Natural killer cell treated with Interleukin-12 subunit alpha and Interleukin-12 subunit beta and Interleukin-15 and Interleukin-18, amount 100 ng/mL, for 72 hours (primary cell): ENCODE results near the gene MRPL20. TPM values are rescaled to one million over a fixed set of nuclear protein-coding genes. Genes with fewer than 3 reads are reported as not detected.
"Not testable (repeated sequence)": the region's sequence is repeated elsewhere in the genome, so short reads cannot be mapped to it uniquely, and the experiment has no call there.

Source experiments
- ATAC-seq, 2 donors: fragments of 150-1000 bp; cut with Tn5 transposase in 1 of 2; sonication (Bioruptor Pico), chemical (Tn5 transposase) in 1 of 2; 2 replicates each; pipeline ENCODE4 v1.10.0; 2021
- DNase-seq: peaks from one replicate; pipeline ENCODE4 v3.0.0; 2022; ENCODE audit warnings: low spot score
- H3K27ac Mint-ChIP-seq, 2 donors: 1 replicate in 1 of 2; 2 replicates in 1 of 2; pipeline ENCODE4 v1.8.0; 2022; ENCODE audit warnings: mixed read lengths in 2 of 2, mild to moderate bottlenecking in 1 of 2, moderate library complexity in 1 of 2
- H3K27me3 Mint-ChIP-seq, 2 donors: 1 replicate in 1 of 2; 2 replicates in 1 of 2; pipeline ENCODE4 v1.8.0; 2022; ENCODE audit warnings: mixed read lengths in 2 of 2
- H3K36me3 Mint-ChIP-seq: one replicate; pipeline ENCODE4 v1.8.0; 2022; ENCODE audit warnings: mixed read lengths
- H3K4me1 Mint-ChIP-seq, 2 donors: 1 replicate in 1 of 2; 2 replicates in 1 of 2; pipeline ENCODE4 v1.8.0; 2022; ENCODE audit warnings: low read depth in 2 of 2, mixed read lengths in 2 of 2, mild to moderate bottlenecking in 1 of 2
- H3K4me3 Mint-ChIP-seq: one replicate; pipeline ENCODE4 v1.8.0; 2022; ENCODE audit warnings: mixed read lengths
- H3K9me3 Mint-ChIP-seq: 2 replicates; pipeline ENCODE4 v1.8.0; 2022; ENCODE audit warnings: mixed read lengths
- total RNA-seq, 2 donors: library from RNA; stranded (reverse); gene quantifications; one replicate each; pipeline ENCODE4 v1.2.3, GENCODE V29; 2022

Gene MRPL20
- total RNA-seq, 2 donors from 2014 or later, result 138 to 175 TPM

DNA sequence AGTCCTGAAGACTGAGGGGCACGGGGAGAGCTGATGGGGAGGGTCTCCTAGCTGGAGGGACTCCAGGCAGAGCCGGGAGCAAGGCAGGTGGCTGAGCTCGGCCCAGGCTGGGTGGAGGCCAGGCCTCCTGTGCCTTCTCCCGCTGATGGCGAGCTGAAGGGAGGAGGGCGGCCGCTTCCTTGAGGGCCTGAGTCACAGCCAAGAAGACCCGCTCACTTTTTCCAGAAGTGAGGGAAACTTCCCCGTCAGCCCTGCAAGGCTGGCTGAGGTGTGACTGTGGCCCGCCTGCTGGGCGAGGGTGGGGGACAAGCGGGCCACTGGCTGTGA, 26.7 kb upstream of the MRPL20 start:
- Mint-ChIP-seq H3K36me3 (no peaks in the 10 kb centered on the region), H3K27ac (no peak overlapping the region), H3K4me1 (peaks cover 0 to 3% of the 10 kb centered on the region in 2 donors), H3K27me3 (peaks cover 0 to 12% of the 10 kb centered on the region in 2 donors), H3K4me3 (no peak overlapping the region), H3K9me3 (no peaks in the 10 kb centered on the region)
- DNase-seq (peak; percentile 54), ATAC-seq (peak in 1 of 2 donors; percentile 5)

DNA sequence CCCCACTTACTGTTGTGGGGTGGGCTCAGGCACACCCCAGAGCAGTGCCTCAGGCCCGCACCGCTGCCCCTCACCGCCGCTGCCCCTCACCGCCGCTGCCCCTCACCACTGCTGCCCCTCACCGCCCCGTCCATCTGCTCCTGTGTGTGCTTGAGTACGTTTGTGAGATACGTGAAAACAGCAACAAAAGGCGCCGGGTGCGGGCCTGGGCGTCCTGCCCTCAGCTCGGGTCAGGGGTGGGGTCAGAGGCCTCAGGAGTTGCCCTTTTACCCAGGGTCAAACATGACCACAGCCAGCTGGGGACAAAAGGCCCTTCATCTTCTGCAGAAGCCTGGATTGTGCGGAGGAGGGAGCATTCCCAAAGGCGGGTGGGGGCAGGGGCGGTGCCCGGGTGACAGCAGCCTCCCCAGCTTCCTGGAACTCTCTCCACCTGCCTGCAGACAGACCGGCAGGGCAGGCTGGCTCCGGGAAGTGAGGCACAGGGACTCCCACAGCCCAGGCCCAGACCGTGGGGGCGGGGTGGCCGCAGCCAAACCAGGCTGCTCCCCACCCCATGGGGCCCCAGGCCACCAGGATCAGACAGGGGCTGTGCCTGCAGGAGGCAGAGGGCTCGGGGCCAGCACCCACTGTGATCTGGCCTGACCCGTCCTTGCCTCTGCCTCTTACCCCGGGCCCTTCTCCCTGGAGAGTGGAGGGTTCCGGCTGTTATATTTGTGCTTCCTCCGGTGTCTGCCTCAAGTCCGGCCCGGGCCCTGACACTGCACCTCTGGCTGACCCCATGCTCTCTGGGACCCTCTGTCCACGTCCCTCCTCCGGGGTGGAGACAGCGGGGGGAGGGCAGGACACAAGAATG, 26.1 kb upstream of the MRPL20 start:
- H3K36me3 Mint-ChIP-seq, result no peaks in the 10 kb centered on the region
- no peaks in the 10 kb centered on the region for H3K9me3 Mint-ChIP-seq
- no peak overlapping the region for H3K27ac Mint-ChIP-seq
- no peak for ATAC-seq
- H3K4me3 Mint-ChIP-seq, result no peak overlapping the region
- DNase-seq, result peak; percentile 59
- H3K27me3 Mint-ChIP-seq, result peaks cover 0 to 15% of the 10 kb centered on the region in 2 donors
- peaks cover 0 to 7% of the 10 kb centered on the region in 2 donors for H3K4me1 Mint-ChIP-seq

DNA sequence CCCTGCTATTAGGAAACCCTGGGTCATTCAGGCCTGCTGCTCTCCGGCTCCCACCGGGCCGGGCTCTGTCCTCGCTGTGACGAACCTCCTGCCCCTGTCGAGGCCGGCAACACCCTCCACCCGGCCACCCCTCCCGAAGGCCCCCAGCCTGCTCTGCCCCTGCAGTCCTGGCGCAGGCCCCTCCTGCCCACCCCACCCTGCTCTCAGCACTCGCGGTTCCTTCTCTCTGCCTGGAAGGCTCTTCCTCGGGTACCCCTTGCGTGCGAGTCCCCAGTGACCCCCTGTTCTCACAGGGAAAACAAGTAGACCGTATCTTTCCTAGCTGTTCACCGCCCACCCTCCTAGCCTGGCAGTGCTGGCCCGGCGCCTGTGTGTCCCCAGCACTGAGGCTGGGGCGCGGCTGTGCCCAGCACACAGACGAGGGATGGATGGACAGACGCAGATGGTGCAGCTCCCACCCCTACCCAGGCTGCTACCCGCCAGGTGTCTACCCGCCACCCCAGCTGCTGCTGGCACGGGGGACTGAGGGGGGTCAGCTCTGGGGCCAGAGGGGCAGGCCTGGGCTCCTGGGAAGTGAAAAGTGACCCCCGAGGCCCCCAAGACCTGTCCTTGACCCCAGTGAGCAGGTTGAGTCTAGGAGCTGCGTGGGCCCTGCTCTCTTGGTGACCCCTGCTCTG, 25.3 kb upstream of the MRPL20 start:
- Mint-ChIP-seq H3K36me3 (no peaks in the 10 kb centered on the region), H3K4me1 (peaks cover 0 to 7% of the 10 kb centered on the region in 2 donors), H3K4me3 (no peak overlapping the region), H3K27ac (no peak overlapping the region), H3K9me3 (no peaks in the 10 kb centered on the region), H3K27me3 (peaks cover 0 to 15% of the 10 kb centered on the region in 2 donors)
- ATAC-seq (no peak), DNase-seq (peak; percentile 58)

DNA sequence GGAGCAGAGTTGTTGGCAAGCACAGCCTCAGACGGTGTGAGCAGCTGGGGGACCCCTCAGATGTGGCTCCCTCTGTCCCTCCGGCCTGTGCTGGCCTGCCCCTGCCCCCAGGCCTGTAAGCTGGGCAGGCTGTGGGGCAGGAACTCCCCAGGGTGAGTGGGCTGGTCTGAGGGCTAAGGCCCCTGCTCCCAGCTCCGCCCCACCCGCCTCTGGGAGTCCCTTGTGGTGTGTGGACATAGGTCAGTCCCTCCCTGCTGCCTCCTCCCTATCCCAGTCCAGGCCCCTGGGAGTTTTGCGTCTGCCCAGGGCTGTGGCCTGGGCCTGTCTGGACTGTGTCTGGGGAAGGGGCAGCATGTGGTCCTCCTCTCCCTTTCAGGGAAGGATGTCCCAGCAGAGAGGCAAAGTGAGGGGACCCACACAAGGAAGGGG, 24.8 kb upstream of the MRPL20 start:
- no peaks in the 10 kb centered on the region for H3K36me3 Mint-ChIP-seq
- peaks cover 0 to 7% of the 10 kb centered on the region in 2 donors for H3K4me1 Mint-ChIP-seq
- H3K9me3 Mint-ChIP-seq, result no peaks in the 10 kb centered on the region
- H3K4me3 Mint-ChIP-seq, result no peak overlapping the region
- peaks cover 0 to 15% of the 10 kb centered on the region in 2 donors for H3K27me3 Mint-ChIP-seq
- no peak overlapping the region for H3K27ac Mint-ChIP-seq
- ATAC-seq, result no peak
- no peak for DNase-seq

DNA sequence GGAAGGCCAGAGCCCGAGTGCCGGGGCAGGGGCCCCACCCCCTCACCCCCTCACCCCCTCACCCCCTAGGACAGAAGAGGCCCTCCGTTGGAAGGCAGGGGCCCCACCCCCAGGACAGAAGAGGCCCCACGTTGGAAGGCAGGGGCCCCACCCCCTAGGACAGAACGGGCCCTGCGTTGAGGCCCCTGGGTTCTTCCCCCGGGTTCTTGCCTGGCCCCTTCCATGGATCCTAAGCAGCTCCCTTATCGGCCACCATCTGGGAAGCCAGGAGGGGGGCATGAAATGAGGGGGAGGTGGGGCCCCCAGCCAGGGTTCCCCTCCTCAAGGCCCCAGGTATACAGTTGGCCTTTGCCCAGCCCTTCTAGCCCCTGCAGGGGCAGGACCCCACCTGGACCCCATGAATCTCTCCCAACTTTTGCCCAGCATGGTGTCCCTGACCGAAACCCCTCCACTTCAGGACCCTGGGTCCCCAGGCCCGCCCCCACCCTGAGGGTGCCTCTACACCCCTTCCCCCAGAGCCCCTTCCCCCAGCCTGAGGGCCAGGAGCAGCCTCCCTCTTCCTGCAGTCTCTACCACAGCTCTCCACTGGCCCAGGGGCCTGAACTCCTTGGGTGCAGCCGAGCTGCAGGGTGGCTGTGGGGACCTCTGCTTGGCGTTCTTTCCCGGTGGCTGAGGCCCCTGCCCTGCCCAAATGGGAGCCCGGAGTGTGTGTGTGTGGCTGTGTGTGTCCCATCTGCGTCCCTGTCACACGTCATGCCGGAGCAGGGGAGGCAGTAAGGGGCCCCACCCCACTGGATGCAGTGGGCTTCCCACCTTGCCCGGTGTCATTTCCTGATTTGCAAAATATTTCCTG, 24.1 kb upstream of the MRPL20 start:
- peaks cover 0 to 5% of the 10 kb centered on the region in 2 donors for H3K4me1 Mint-ChIP-seq
- peaks cover 0 to 15% of the 10 kb centered on the region in 2 donors for H3K27me3 Mint-ChIP-seq
- no peaks in the 10 kb centered on the region for H3K9me3 Mint-ChIP-seq
- no peak overlapping the region for H3K4me3 Mint-ChIP-seq
- no peak overlapping the region for H3K27ac Mint-ChIP-seq
- ATAC-seq, result no peak
- no peak for DNase-seq
- H3K36me3 Mint-ChIP-seq, result no peaks in the 10 kb centered on the region

DNA sequence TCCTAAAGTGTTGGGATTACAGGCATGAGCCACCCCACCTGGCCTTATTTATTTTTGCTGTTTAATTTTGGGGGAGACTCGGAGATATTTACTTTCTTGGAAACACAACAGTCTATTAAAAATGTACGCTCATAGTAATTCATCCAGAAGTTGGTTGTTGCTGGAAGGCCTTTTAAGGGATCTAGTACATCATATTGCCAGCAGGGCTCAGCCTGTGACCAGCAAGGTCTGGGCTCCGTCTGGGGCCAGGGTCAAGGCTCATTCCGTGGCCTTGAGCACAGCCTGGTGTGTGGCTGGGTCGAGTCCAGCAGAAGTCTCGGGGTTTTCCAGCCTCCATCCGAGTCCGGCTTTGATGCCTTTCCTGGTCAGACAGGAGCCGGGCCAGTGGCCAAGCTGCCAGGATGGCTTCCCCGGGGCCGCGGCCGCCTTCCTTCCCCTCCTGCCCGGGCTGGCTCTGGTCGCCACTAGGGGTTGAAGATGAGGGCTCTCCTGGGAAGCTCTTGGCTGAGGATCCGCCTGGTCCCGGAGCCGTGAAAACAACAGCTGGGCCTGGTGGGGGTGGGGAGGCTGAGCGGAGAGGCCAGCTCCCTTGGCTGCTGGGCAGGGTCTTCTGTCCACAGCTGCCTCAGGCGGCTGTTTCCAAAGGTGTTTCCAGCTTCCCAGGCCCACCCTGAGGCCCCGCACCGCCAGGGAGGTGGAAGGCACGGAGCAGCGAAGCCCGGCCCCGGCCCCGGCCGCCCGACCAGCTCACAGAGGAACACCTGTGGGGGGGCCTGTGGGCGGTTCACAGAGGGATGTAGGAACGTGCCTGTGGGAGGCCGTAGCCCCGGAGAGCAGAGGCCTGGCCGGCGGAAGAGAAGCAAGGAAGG, 23.3 kb upstream of the MRPL20 start:
- DNase-seq (peak; percentile 47), ATAC-seq (no peak)
- Mint-ChIP-seq H3K4me3 (no peak overlapping the region), H3K4me1 (peaks cover 0 to 4% of the 10 kb centered on the region in 2 donors), H3K27me3 (peaks cover 0 to 15% of the 10 kb centered on the region in 2 donors), H3K9me3 (no peaks in the 10 kb centered on the region), H3K36me3 (no peaks in the 10 kb centered on the region), H3K27ac (no peak overlapping the region)

DNA sequence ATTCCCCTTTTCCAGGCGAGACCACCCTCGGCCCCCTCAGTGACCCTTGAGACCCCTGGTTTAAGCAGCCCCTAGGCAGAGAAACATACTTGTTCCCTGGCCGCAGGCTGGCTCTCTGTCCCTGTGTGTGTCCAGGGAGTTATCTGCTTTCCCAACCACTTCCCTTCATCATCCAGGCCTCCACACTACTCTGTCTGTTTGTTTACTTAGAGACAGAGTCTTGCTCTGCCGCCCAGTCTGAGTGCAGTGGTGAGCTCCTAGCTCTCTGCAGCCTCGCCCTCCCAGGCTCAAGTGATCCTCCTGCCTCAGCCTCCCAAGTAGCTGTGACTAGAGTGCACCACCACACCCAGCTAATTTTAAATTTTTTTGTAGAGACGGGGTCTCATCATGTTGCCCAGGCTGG, 22.6 kb upstream of the MRPL20 start:
- H3K27ac Mint-ChIP-seq, result no peak overlapping the region
- peaks cover 0 to 12% of the 10 kb centered on the region in 2 donors for H3K27me3 Mint-ChIP-seq
- peak; percentile 47 for DNase-seq
- no peak overlapping the region for H3K4me3 Mint-ChIP-seq
- no peaks in the 10 kb centered on the region for H3K9me3 Mint-ChIP-seq
- H3K36me3 Mint-ChIP-seq, result no peaks in the 10 kb centered on the region
- ATAC-seq, result no peak
- peaks cover 0 to 4% of the 10 kb centered on the region in 2 donors for H3K4me1 Mint-ChIP-seq

DNA sequence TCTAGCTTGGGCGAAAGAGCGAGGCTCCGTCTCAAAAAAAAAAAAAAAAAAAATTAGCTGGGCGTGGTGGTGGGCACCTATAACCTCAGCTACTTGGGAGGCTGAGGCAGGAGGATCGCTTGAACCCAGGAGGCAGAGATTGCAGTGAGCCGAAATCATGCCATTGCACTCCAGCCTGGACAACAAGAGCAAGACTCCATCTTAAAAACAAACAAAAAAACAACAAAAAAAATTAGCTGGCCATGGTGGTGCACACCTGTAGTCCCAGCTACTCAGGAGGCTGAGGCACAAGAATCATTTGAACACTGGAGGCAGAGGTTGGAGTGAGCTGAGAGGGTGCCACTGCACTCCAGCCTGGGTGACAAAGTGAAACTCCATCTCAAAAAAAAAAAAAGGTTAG, 21.9 kb upstream of the MRPL20 start:
- H3K36me3 Mint-ChIP-seq, ATAC-seq, H3K4me1 Mint-ChIP-seq, H3K9me3 Mint-ChIP-seq, H3K4me3 Mint-ChIP-seq: not testable (repeated sequence)
- Mint-ChIP-seq H3K27ac (peak overlapping the region in 1 of 2 donors; percentile 79), H3K27me3 (peaks cover 0 to 12% of the 10 kb centered on the region in 2 donors)
- peak; percentile 8 for DNase-seq

DNA sequence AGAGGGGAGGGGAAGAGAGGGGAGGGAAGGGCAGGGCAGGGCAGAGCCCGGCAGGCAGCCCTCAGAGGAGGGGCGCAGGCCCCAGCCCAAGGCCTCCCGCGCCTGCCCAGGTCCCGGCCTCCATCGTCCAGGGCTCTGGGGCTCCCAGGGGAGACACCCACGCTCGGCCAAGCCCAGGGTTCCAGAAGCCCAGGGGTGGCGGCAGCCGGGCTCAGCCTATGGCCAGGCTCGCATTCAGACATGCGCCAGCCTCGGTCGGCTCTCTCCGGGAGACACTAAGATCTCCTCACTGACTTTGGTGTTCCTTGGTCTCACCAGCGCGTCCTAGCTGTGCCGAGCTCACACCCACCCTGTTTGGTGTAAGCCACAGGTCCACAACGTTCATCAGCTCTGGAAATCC, 21.1 kb upstream of the MRPL20 start:
- DNase-seq, result peak; percentile 15
- Mint-ChIP-seq H3K27me3 (peaks cover 0 to 13% of the 10 kb centered on the region in 2 donors), H3K36me3 (no peaks in the 10 kb centered on the region), H3K9me3 (no peaks in the 10 kb centered on the region), H3K4me1 (peaks cover 0 to 5% of the 10 kb centered on the region in 2 donors), H3K27ac (peak overlapping the region in 1 of 2 donors; percentile 79), H3K4me3 (peak overlapping the region; percentile 5)
- ATAC-seq, result no peak

DNA sequence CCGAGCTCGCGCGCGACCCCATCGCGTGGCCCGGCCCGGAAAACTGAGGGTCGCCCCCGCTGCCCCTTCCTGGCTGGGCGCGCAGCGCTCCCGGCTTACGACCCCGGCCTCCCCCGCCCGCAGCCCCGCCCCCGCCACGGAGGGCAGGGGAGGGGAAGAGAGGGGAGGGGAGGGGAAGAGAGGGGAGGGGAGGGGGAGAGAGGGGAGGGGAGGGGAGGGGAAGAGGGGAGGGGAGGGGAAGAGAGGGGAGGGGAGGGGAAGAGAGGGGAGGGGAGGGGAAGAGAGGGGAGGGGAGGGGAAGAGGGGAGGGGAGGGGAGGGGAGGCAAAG, 20.7 kb upstream of the MRPL20 start:
- Mint-ChIP-seq H3K4me3 (no peak overlapping the region), H3K27me3 (peaks cover 0 to 14% of the 10 kb centered on the region in 2 donors), H3K36me3 (no peaks in the 10 kb centered on the region), H3K4me1 (peaks cover 0 to 6% of the 10 kb centered on the region in 2 donors), H3K9me3 (no peaks in the 10 kb centered on the region), H3K27ac (no peak overlapping the region)
- no peak for ATAC-seq
- peak; percentile 37 for DNase-seq

DNA sequence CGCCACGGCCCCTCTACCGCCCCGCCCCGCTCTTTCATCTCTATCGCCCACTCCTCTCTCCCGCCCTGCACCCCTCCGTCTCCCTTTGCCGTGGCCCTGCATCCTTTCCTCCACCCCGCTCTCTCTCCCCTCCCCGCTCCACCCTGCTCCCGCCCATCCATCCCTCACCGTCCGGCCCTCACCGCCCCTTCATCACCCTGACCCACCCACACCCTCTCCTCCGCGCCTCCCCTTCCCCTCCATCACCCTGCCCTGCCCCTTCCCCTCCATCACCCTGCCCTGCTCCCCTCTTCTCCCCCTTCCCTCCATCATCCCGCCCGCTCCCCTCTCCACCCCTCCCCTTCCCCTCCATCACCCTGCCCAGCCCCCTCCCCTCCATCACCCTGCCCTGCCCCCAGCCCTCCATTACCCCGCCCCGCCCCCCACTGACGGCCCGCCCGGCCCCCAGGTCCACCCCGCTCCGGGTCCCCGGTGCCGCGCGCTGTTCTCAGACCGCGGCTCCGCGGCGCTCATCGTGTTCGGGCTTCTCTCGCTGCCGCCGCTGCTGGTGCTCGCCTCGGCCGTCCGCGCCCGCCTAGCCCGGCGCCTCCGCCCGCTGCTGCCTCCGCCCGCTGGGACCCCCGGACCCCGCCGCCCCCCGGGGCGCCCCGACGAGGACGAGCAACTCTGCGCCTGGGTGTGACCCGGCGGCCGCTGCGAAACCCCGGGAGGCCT, 20.2 kb upstream of the MRPL20 start:
- Mint-ChIP-seq H3K4me3 (no peak overlapping the region), H3K9me3 (no peaks in the 10 kb centered on the region), H3K4me1 (peaks cover 0 to 6% of the 10 kb centered on the region in 2 donors), H3K27me3 (peaks cover 0 to 14% of the 10 kb centered on the region in 2 donors), H3K36me3 (no peaks in the 10 kb centered on the region), H3K27ac (no peak overlapping the region)
- ATAC-seq (peak; percentile 55 to 61), DNase-seq (peak; percentile 59)

DNA sequence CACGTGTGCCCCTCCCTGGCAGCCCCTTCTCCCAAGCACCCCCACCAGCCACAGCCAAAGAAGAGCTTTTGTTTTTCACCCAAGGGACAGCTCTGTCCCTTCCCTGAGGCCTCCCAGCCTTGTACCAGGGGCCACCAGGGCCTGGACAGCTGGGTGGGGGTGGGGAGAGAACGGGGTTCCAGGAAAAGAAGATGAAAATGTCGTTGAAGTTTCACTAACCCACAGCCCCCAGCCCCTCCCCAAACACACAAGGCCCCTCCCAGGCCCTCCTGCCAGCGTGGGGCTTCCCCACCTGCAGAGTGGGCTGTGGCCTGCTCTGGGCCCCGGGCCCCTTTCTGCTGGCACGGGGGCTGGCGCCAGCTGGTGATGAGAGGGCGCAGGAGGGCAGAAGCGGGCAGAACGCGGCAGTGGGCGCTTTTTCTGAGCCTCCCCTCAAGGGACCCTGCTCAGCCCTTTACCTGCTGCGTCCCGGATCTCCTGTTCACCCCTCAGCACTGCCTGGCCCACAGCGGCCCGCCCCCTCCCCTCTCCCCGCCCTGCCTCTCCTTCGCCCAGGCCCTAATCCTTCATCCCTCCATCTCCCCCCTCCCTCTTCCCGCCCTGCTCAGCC, 19.5 kb upstream of the MRPL20 start:
- H3K27me3 Mint-ChIP-seq, result peaks cover 0 to 14% of the 10 kb centered on the region in 2 donors
- no peak overlapping the region for H3K4me3 Mint-ChIP-seq
- DNase-seq (no peak), ATAC-seq (no peak)
- no peaks in the 10 kb centered on the region for H3K9me3 Mint-ChIP-seq
- H3K27ac Mint-ChIP-seq, result no peak overlapping the region
- no peaks in the 10 kb centered on the region for H3K36me3 Mint-ChIP-seq
- H3K4me1 Mint-ChIP-seq, result peaks cover 0 to 6% of the 10 kb centered on the region in 2 donors
